PC-9 (cell line): ENCODE data around the gene TMEM18. TPM values are rescaled to one million over a fixed set of nuclear protein-coding genes. Genes with fewer than 3 reads are reported as not detected.

Experiments
- BruUV-seq: library from RNA; stranded (reverse); fragments of 400-500 nt; replicated peaks from 2 replicates; lab custom pipeline; 2021; lab: Mats Ljungman, UMichigan
- CTCF ChIA-PET: fragments of 300-600 bp; sonication (Branson Sonifier 250); formaldehyde crosslinking; loops from one replicate; lab custom pipeline; 2022; ENCODE audit warnings: antibody characterized with exemption; lab: Charles Lee
- POLR2A ChIA-PET: fragments of 300-600 bp; sonication (Branson Sonifier 250); formaldehyde crosslinking; loops from one replicate; lab custom pipeline; 2022; ENCODE audit warnings: antibody characterized with exemption; ENCODE audit not compliant: unreplicated experiment; lab: Charles Lee
- DNase-seq, 2 experiments: peaks; one replicate each; pipeline versions ENCODE4 v3.0.0 to v3.0.0-alpha.2; 2015 to 2022; ENCODE audit warnings: mixed read lengths in 1 of 2
- H2AFZ ChIP-seq: fragments of 200-600 bp; sonication (generic); 2 replicates; pipeline ENCODE4 v1.8.1; 2017; ENCODE audit warnings: antibody characterized with exemption
- H3F3A ChIP-seq: fragments of 200-600 bp; sonication (generic); 2 replicates; pipeline ENCODE4 v1.8.1; 2017; ENCODE audit warnings: antibody characterized with exemption, mild to moderate bottlenecking, low read depth; ENCODE audit not compliant: insufficient read depth
- H3K27ac ChIP-seq: fragments of 200-600 bp; sonication (generic); 2 replicates; pipeline ENCODE4 v1.6.1; 2016; ENCODE audit warnings: mixed run types
- H3K27me3 ChIP-seq: fragments of 200-600 bp; sonication (generic); 2 replicates; pipeline ENCODE4 v1.6.1; 2016; ENCODE audit warnings: low read depth, mixed run types; ENCODE audit not compliant: insufficient read depth
- H3K36me3 ChIP-seq: fragments of 200-600 bp; sonication (generic); 2 replicates; pipeline ENCODE4 v1.6.1; 2016; ENCODE audit warnings: low read depth, mixed run types
- H3K4me1 ChIP-seq: fragments of 200-600 bp; sonication (generic); replicated peaks from 2 replicates; pipeline ENCODE4 v1.6.1; 2016; ENCODE audit warnings: mixed run types; ENCODE audit not compliant: insufficient read depth
- H3K4me2 ChIP-seq: fragments of 200-600 bp; sonication (generic); 2 replicates; pipeline ENCODE4 v1.6.1; 2017; ENCODE audit warnings: mixed run types
- H3K4me3 ChIP-seq: fragments of 200-600 bp; sonication (generic); 2 replicates; pipeline ENCODE4 v1.6.1; 2016; ENCODE audit warnings: mixed run types
- H3K79me2 ChIP-seq: fragments of 200-600 bp; sonication (generic); 2 replicates; pipeline ENCODE4 v1.6.1; 2017; ENCODE audit warnings: low read depth, mixed run types
- H3K9me2 ChIP-seq: fragments of 200-600 bp; sonication (generic); 2 replicates; pipeline ENCODE4 v1.8.1; 2017; ENCODE audit warnings: mild to moderate bottlenecking; ENCODE audit not compliant: insufficient read depth
- H3K9me3 ChIP-seq: fragments of 200-600 bp; sonication (generic); 2 replicates; pipeline ENCODE4 v1.8.1; 2016; ENCODE audit warnings: low read depth; ENCODE audit not compliant: insufficient read depth
- H4K20me1 ChIP-seq: fragments of 200-600 bp; sonication (generic); 2 replicates; pipeline ENCODE4 v1.8.1; 2017; ENCODE audit not compliant: insufficient read depth
- EZH2 ChIP-seq: fragments of 200-600 bp; sonication (generic); IDR thresholded peaks from 2 replicates; pipeline ENCODE4 v1.8.0; 2017; ENCODE audit warnings: antibody characterized with exemption, low read depth
- intact Hi-C: fragments of 100-400 bp; cut with micrococcal nuclease; formaldehyde crosslinking; loops from one replicate; pipeline ENCODE4 v1.10.0; 2022; ENCODE audit not compliant: unreplicated experiment
- total RNA-seq: library from RNA; stranded (reverse); gene quantifications from 2 replicates; pipeline ENCODE4 v1.2.3, GENCODE V29; 2021
- TF ChIP-seq, protein P1 (sequence below): fragments of 200-600 bp; sonication (generic); conservative IDR thresholded peaks from 2 replicates; pipeline ENCODE4 v1.6.1; 2017; ENCODE audit warnings: mixed run types, antibody characterized with exemption, mild to moderate bottlenecking, moderate library complexity

Gene TMEM18
- total RNA-seq, 1 experiment from 2014 or later, result 30.5 TPM

DNA sequence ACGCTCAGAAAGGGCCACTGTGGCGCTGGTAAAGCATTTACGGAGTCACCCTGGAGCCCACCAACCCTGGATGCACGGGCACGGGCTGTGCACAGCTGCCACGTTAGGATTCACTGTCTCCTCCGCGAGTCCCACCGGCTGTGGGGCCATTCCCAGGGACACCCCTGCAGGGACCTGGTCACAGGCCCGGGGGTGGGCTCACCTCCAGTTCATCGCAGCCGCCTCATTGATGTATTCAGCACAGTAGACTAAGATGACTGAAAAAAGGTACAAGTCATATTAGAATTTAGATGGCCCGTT is 4.7 kb downstream of the TMEM18 start:
- H3F3A ChIP-seq, result peaks cover 19% of the 10 kb centered on the region
- ChIA-PET POLR2A (no interaction called here), CTCF (no interaction called here)
- no peaks in the 10 kb centered on the region for H3K9me2 ChIP-seq
- no peak for TF ChIP-seq EZH2
- TF ChIP-seq, protein P1, sequence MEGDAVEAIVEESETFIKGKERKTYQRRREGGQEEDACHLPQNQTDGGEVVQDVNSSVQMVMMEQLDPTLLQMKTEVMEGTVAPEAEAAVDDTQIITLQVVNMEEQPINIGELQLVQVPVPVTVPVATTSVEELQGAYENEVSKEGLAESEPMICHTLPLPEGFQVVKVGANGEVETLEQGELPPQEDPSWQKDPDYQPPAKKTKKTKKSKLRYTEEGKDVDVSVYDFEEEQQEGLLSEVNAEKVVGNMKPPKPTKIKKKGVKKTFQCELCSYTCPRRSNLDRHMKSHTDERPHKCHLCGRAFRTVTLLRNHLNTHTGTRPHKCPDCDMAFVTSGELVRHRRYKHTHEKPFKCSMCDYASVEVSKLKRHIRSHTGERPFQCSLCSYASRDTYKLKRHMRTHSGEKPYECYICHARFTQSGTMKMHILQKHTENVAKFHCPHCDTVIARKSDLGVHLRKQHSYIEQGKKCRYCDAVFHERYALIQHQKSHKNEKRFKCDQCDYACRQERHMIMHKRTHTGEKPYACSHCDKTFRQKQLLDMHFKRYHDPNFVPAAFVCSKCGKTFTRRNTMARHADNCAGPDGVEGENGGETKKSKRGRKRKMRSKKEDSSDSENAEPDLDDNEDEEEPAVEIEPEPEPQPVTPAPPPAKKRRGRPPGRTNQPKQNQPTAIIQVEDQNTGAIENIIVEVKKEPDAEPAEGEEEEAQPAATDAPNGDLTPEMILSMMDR, result no peak
- no peak overlapping the region for H3K4me3 ChIP-seq
- no peak overlapping the region for H3K27ac ChIP-seq
- H4K20me1 ChIP-seq, result peaks cover 32% of the 10 kb centered on the region
- no TSS peak for BruUV-seq
- no peaks in the 10 kb centered on the region for H3K27me3 ChIP-seq
- no peak overlapping the region for H2AFZ ChIP-seq
- no peak overlapping the region for H3K4me2 ChIP-seq
- intact Hi-C loops, result loop anchor here (10.0 kb wide), 1 partner anchor 872 kb away; no protein-coding TSS in a partner anchor
- H3K36me3 ChIP-seq, result peaks cover 25% of the 10 kb centered on the region
- no peak for DNase-seq
- H3K4me1 ChIP-seq, result peaks cover 13% of the 10 kb centered on the region
- H3K79me2 ChIP-seq, result peaks cover 34% of the 10 kb centered on the region
- H3K9me3 ChIP-seq, result no peaks in the 10 kb centered on the region

- Histone ChIP-seq H2AFZ (no peak overlapping the region), H3K9me2 (no peaks in the 10 kb centered on the region), H3K9me3 (no peaks in the 10 kb centered on the region), H3F3A (peaks cover 20% of the 10 kb centered on the region), H3K4me2 (no peak overlapping the region), H4K20me1 (peaks cover 32% of the 10 kb centered on the region), H3K4me3 (no peak overlapping the region), H3K27me3 (no peaks in the 10 kb centered on the region), H3K27ac (no peak overlapping the region), H3K79me2 (peaks cover 34% of the 10 kb centered on the region), H3K36me3 (peaks cover 26% of the 10 kb centered on the region), H3K4me1 (peaks cover 13% of the 10 kb centered on the region)
- ChIA-PET CTCF (no interaction called here), POLR2A (no interaction called here)
- intact Hi-C loops, result loop anchor here (10.0 kb wide), 1 partner anchor 873 kb away; no protein-coding TSS in a partner anchor
- BruUV-seq, result no TSS peak
- no peak for DNase-seq
- TF ChIP-seq, protein P1, result no peak
- TF ChIP-seq EZH2, result no peak
These were observed 5.2 kb downstream of the TMEM18 start for GRCh38 chr2:671787-672605.

DNA sequence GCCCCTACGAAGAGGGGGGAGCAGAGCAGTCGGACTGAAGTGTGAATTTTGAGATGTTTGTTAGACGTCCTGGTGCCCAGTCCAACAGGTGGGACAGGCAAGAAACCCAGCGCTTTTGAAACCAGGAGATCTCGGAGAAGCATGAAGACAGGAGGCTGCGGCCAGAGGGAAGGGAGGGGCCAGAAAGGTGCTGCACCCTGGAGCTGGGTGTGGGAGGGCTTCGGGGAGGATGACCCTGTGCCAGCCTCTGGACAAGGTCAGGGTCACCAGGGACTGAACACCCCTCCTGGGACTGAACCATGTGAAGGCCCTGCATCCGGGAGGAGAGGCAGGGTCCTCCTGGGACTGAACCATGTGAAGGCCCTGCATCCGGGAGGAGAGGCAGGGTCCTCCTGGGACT is 6.1 kb downstream of the TMEM18 start:
- Histone ChIP-seq H3K27ac (no peak overlapping the region), H3K27me3 (no peaks in the 10 kb centered on the region), H2AFZ (no peak overlapping the region), H3F3A (peaks cover 21% of the 10 kb centered on the region), H3K4me1 (peaks cover 12% of the 10 kb centered on the region), H4K20me1 (peaks cover 29% of the 10 kb centered on the region), H3K36me3 (peaks cover 33% of the 10 kb centered on the region), H3K9me3 (0 out of 2 replicates have a peak, but pooled peaks cover 3% of the 10 kb centered on the region), H3K4me2 (no peak overlapping the region), H3K79me2 (peaks cover 30% of the 10 kb centered on the region), H3K9me2 (no peaks in the 10 kb centered on the region), H3K4me3 (no peak overlapping the region)
- ChIA-PET POLR2A (no interaction called here), CTCF (no interaction called here)
- no TSS peak for BruUV-seq
- DNase-seq, result no peak
- intact Hi-C loops, result loop anchor here (10.0 kb wide), 1 partner anchor 874 kb away; no protein-coding TSS in a partner anchor
- no peak for TF ChIP-seq EZH2
- TF ChIP-seq, protein P1, result no peak
